Panc1 (cell line): ENCODE results near the gene CCDC174.

Source experiments
- TCF7L2 ChIP-seq: IDR thresholded peaks from 2 replicates; pipeline ENCODE4 v1.6.1; 2011; ENCODE audit warnings: mild to moderate bottlenecking, low read depth, low read length, inconsistent platforms
- TF ChIP-seq, protein P1 (sequence below): fragments of 450-650 bp; IDR thresholded peaks from 2 replicates; pipeline ENCODE4 v1.5.1; 2017; ENCODE audit warnings: mild to moderate bottlenecking
- TF ChIP-seq, protein P2 (sequence below), 2 experiments: IDR thresholded peaks; 2 replicates each; pipeline ENCODE4 v1.6.1; 2011 to 2012; ENCODE audit warnings: low read depth in 2 of 2, control low read depth in 1 of 2, low read length in 1 of 2, mild to moderate bottlenecking in 1 of 2, moderate library complexity in 1 of 2; ENCODE audit not compliant: insufficient read depth in 1 of 2

DNA sequence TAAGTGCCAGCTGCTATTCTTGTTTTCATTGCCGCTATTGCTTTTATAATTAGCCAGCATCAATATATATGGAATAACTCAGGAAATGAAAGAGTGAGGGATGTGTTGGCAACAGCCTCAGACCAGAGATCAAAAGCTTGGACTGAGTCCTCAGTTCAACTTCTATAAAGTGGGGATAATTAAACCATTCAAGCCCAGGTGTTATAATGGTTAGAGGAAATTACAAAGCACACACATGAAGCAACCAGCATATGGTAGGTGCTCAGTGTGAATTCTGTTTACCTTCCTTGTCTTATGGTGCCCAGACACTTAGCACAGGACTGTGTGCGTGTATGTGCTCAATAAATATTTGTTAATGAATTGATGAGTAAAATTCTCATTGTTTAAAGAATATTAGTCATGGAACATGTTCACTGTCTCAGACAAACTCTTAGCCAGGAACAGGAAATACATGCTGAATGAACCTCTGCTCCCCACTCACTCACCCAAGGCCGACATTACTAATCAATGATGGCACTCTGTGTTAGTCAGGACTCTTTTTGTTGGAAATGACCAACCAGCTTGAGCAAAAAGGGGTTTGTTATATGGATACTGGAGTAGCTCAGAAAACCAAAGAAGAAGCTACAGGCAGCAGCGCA lies 16.7 kb upstream of the CCDC174 start:
- TF ChIP-seq, protein P1, sequence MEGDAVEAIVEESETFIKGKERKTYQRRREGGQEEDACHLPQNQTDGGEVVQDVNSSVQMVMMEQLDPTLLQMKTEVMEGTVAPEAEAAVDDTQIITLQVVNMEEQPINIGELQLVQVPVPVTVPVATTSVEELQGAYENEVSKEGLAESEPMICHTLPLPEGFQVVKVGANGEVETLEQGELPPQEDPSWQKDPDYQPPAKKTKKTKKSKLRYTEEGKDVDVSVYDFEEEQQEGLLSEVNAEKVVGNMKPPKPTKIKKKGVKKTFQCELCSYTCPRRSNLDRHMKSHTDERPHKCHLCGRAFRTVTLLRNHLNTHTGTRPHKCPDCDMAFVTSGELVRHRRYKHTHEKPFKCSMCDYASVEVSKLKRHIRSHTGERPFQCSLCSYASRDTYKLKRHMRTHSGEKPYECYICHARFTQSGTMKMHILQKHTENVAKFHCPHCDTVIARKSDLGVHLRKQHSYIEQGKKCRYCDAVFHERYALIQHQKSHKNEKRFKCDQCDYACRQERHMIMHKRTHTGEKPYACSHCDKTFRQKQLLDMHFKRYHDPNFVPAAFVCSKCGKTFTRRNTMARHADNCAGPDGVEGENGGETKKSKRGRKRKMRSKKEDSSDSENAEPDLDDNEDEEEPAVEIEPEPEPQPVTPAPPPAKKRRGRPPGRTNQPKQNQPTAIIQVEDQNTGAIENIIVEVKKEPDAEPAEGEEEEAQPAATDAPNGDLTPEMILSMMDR: no peak
- TF ChIP-seq, protein P2, sequence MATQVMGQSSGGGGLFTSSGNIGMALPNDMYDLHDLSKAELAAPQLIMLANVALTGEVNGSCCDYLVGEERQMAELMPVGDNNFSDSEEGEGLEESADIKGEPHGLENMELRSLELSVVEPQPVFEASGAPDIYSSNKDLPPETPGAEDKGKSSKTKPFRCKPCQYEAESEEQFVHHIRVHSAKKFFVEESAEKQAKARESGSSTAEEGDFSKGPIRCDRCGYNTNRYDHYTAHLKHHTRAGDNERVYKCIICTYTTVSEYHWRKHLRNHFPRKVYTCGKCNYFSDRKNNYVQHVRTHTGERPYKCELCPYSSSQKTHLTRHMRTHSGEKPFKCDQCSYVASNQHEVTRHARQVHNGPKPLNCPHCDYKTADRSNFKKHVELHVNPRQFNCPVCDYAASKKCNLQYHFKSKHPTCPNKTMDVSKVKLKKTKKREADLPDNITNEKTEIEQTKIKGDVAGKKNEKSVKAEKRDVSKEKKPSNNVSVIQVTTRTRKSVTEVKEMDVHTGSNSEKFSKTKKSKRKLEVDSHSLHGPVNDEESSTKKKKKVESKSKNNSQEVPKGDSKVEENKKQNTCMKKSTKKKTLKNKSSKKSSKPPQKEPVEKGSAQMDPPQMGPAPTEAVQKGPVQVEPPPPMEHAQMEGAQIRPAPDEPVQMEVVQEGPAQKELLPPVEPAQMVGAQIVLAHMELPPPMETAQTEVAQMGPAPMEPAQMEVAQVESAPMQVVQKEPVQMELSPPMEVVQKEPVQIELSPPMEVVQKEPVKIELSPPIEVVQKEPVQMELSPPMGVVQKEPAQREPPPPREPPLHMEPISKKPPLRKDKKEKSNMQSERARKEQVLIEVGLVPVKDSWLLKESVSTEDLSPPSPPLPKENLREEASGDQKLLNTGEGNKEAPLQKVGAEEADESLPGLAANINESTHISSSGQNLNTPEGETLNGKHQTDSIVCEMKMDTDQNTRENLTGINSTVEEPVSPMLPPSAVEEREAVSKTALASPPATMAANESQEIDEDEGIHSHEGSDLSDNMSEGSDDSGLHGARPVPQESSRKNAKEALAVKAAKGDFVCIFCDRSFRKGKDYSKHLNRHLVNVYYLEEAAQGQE (IDR thresholded peaks at IDR 0.05; ENCODE audit: insufficient read depth in 1 of 2, low read depth in 2 of 2, low read length in 1 of 2): no peak
- no peak for TF ChIP-seq TCF7L2
